H9 (cell line): Measurements from ENCODE around the gene SLC26A9. TPM values are rescaled to one million over a fixed set of nuclear protein-coding genes. Genes with fewer than 3 reads are reported as not detected.

Experiments used
- DNase-seq: peaks from one replicate; pipeline ENCODE4 v3.0.0-alpha.2; 2017
- H2AFZ ChIP-seq: one replicate; pipeline ENCODE4 v1.6.1; 2013; ENCODE audit warnings: mild to moderate bottlenecking, low read length, control low read depth, moderate library complexity
- H2AK5ac ChIP-seq: 2 replicates; pipeline ENCODE4 v1.6.1; 2013; ENCODE audit warnings: low read length, control low read depth, mixed read lengths; ENCODE audit not compliant: insufficient read length
- H2BK120ac ChIP-seq: one replicate; pipeline ENCODE4 v1.6.1; 2013; ENCODE audit warnings: low read depth, mild to moderate bottlenecking, low read length, control low read depth, inconsistent platforms; ENCODE audit not compliant: poor library complexity, severe bottlenecking
- H2BK12ac ChIP-seq: 2 replicates; pipeline ENCODE4 v1.6.1; 2013; ENCODE audit warnings: low read length, control low read depth, mixed read lengths, low read depth; ENCODE audit not compliant: insufficient read length
- H2BK15ac ChIP-seq: 2 replicates; pipeline ENCODE4 v1.6.1; 2013; ENCODE audit warnings: low read depth, low read length, control low read depth
- H2BK20ac ChIP-seq: one replicate; pipeline ENCODE4 v1.6.1; 2013; ENCODE audit warnings: low read depth, mild to moderate bottlenecking, low read length, control low read depth, inconsistent platforms; ENCODE audit not compliant: poor library complexity, severe bottlenecking
- H2BK5ac ChIP-seq: 2 replicates; pipeline ENCODE4 v1.6.1; 2013; ENCODE audit warnings: low read length, control low read depth, mixed read lengths; ENCODE audit not compliant: insufficient read length
- H3K14ac ChIP-seq: 2 replicates; pipeline ENCODE4 v1.6.1; 2013; ENCODE audit warnings: low read length, control low read depth; ENCODE audit not compliant: insufficient read depth
- H3K18ac ChIP-seq: 2 replicates; pipeline ENCODE4 v1.6.1; 2013; ENCODE audit warnings: low read depth, mild to moderate bottlenecking, mixed read lengths, low read length, control low read depth; ENCODE audit not compliant: insufficient read length
- H3K23ac ChIP-seq: 2 replicates; pipeline ENCODE4 v1.6.1; 2013; ENCODE audit warnings: low read length, control low read depth, mixed read lengths, low read depth; ENCODE audit not compliant: insufficient read length
- H3K23me2 ChIP-seq: 2 replicates; pipeline ENCODE4 v1.6.1; 2013; ENCODE audit warnings: low read depth, mild to moderate bottlenecking, mixed read lengths, low read length, control low read depth; ENCODE audit not compliant: insufficient read length, poor library complexity, severe bottlenecking
- H3K27ac ChIP-seq: 2 replicates; pipeline ENCODE4 v1.5.1; 2013; ENCODE audit warnings: low read length, control low read depth, mixed read lengths, low read depth; ENCODE audit not compliant: insufficient read length
- H3K27me3 ChIP-seq: 2 replicates; pipeline ENCODE4 v1.6.1; 2013; ENCODE audit warnings: low read length, control low read depth, inconsistent platforms; ENCODE audit not compliant: insufficient read depth
- H3K4ac ChIP-seq: 2 replicates; pipeline ENCODE4 v1.6.1; 2013; ENCODE audit warnings: low read depth, mild to moderate bottlenecking, control low read depth, inconsistent platforms, low read length, moderate library complexity
- H3K4me1 ChIP-seq: 2 replicates; pipeline ENCODE4 v1.6.1; 2013; ENCODE audit warnings: low read length, control low read depth, inconsistent platforms; ENCODE audit not compliant: insufficient read depth
- H3K4me2 ChIP-seq: 2 replicates; pipeline ENCODE4 v1.6.1; 2013; ENCODE audit warnings: low read length, control low read depth, mixed read lengths; ENCODE audit not compliant: insufficient read length, insufficient read depth
- H3K56ac ChIP-seq: 2 replicates; pipeline ENCODE4 v1.6.1; 2013; ENCODE audit warnings: low read depth, mild to moderate bottlenecking, mixed read lengths, low read length, control low read depth; ENCODE audit not compliant: insufficient read length
- H3K79me1 ChIP-seq: 2 replicates; pipeline ENCODE4 v1.6.1; 2013; ENCODE audit warnings: low read depth, mild to moderate bottlenecking, moderate library complexity, low read length, control low read depth, inconsistent platforms; ENCODE audit not compliant: insufficient read depth, poor library complexity, severe bottlenecking
- H3K79me2 ChIP-seq: 2 replicates; pipeline ENCODE4 v1.6.1; 2013; ENCODE audit warnings: low read length, control low read depth, inconsistent platforms; ENCODE audit not compliant: insufficient read depth
- H3K9ac ChIP-seq: 2 replicates; pipeline ENCODE4 v1.6.1; 2013; ENCODE audit warnings: low read length, control low read depth, mixed read lengths; ENCODE audit not compliant: insufficient read length; ENCODE audit errors: extremely low read depth
- H3K9me3 ChIP-seq: one replicate; pipeline ENCODE4 v1.6.1; 2013; ENCODE audit warnings: low read depth, low read length, inconsistent platforms; ENCODE audit not compliant: control insufficient read depth
- H3T11ph ChIP-seq: one replicate; pipeline ENCODE4 v1.6.1; 2013; ENCODE audit warnings: mild to moderate bottlenecking, low read length, control low read depth, inconsistent platforms
- H4K20me1 ChIP-seq: one replicate; pipeline ENCODE4 v1.6.1; 2013; ENCODE audit not compliant: control insufficient read depth, insufficient read length, insufficient read depth
- H4K5ac ChIP-seq: 2 replicates; pipeline ENCODE4 v1.6.1; 2013; ENCODE audit warnings: low read depth, mild to moderate bottlenecking, mixed read lengths, low read length, control low read depth; ENCODE audit not compliant: insufficient read length
- H4K8ac ChIP-seq: replicated peaks from 2 replicates; pipeline ENCODE4 v1.6.1; 2013; ENCODE audit warnings: low read length, control low read depth, mixed read lengths, low read depth; ENCODE audit not compliant: insufficient read length
- H4K91ac ChIP-seq: 2 replicates; pipeline ENCODE4 v1.6.1; 2013; ENCODE audit warnings: low read depth, mild to moderate bottlenecking, moderate library complexity, mixed read lengths, low read length, control low read depth; ENCODE audit not compliant: insufficient read length
- H3K27ac Mint-ChIP-seq, 3 experiments: 2 replicates in 2 of 3; 3 replicates in 1 of 3; pipeline ENCODE4 v1.8.0; 2020 to 2021; ENCODE audit warnings: mixed read lengths in 3 of 3, mild to moderate bottlenecking in 1 of 3, moderate library complexity in 1 of 3
- H3K27me3 Mint-ChIP-seq: 2 replicates; pipeline ENCODE4 v1.8.0; 2021; ENCODE audit warnings: low read depth, mild to moderate bottlenecking, moderate library complexity, mixed read lengths
- H3K36me3 Mint-ChIP-seq, 3 experiments: 2 replicates in 2 of 3; 3 replicates in 1 of 3; pipeline ENCODE4 v1.8.0; 2020 to 2021; ENCODE audit warnings: low read depth in 3 of 3, mixed read lengths in 3 of 3; ENCODE audit not compliant: insufficient read depth in 1 of 3
- H3K4me1 Mint-ChIP-seq, 2 experiments: 2 replicates each; pipeline ENCODE4 v1.8.0; 2020; ENCODE audit warnings: mixed read lengths in 2 of 2
- H3K4me3 Mint-ChIP-seq, 2 experiments: 2 replicates in 1 of 2; 3 replicates in 1 of 2; pipeline ENCODE4 v1.8.0; 2020 to 2021; ENCODE audit warnings: mild to moderate bottlenecking in 2 of 2, mixed read lengths in 2 of 2, moderate library complexity in 1 of 2
- H3K9me3 Mint-ChIP-seq, 2 experiments: 2 replicates in 1 of 2; 3 replicates in 1 of 2; pipeline ENCODE4 v1.8.0; 2020; ENCODE audit warnings: mild to moderate bottlenecking in 2 of 2, mixed read lengths in 2 of 2, moderate library complexity in 1 of 2
- WGBS: extraction: QIAGEN DNeasy Blood & Tissue Kit; methylation state at CpG from one replicate; pipeline ENCODE4 v1.1.7; 2013; ENCODE audit warnings: missing lambda C conversion rate, low lambda C conversion rate, mixed read lengths; ENCODE audit not compliant: insufficient read length; ENCODE audit errors: extremely low coverage; 5-methylcytosine and 5-hydroxymethylcytosine counted together
- total RNA-seq: library from RNA; stranded (reverse); gene quantifications from 2 replicates; pipeline ENCODE4 v1.2.1, GENCODE V29; 2021
- TF ChIP-seq, protein P1 (sequence below): fragments of 200-600 bp; sonication (generic); conservative IDR thresholded peaks from 3 replicates; pipeline ENCODE4 v1.8.0; 2021; ENCODE audit warnings: antibody characterized with exemption, mild to moderate bottlenecking

Gene SLC26A9
- total RNA-seq, 1 experiment from 2014 or later, result not detected

- Mint-ChIP-seq H3K36me3 (peaks cover 0 to 1% (median 0%) of the 10 kb centered on the region in 3 experiments; a peak in 3 of 7 replicates), H3K27ac (no peak overlapping the region), H3K4me1 (peaks cover 0 to 8% of the 10 kb centered on the region in 2 experiments; a peak in 2 of 4 replicates), H3K27me3 (peaks cover 2% of the 10 kb centered on the region; the same call in 1 of the 2 replicates), H3K4me3 (no peak overlapping the region), H3K9me3 (peaks cover 4 to 16% of the 10 kb centered on the region in 2 experiments; a peak in 3 of 5 replicates)
- Histone ChIP-seq H3K27ac (no peak overlapping the region), H3K23ac (no peak overlapping the region), H2BK5ac (no peak overlapping the region), H2AFZ (no peak overlapping the region), H4K91ac (no peak overlapping the region), H4K5ac (no peak overlapping the region), H4K8ac (no peak overlapping the region), H3K56ac (no peak overlapping the region), H3K79me2 (no peaks in the 10 kb centered on the region), H2BK15ac (no peak overlapping the region), H2BK20ac (no peak overlapping the region), H2BK120ac (no peak overlapping the region), H3K4me1 (no peaks in the 10 kb centered on the region), H2BK12ac (no peak overlapping the region), H3K4ac (no peak overlapping the region), H3K9ac (no peak overlapping the region), H2AK5ac (no peak overlapping the region), H3K79me1 (no peaks in the 10 kb centered on the region), H4K20me1 (peaks cover 3% of the 10 kb centered on the region), H3K9me3 (no peaks in the 10 kb centered on the region), H3K23me2 (no peaks in the 10 kb centered on the region), H3K4me2 (no peak overlapping the region), H3K27me3 (no peaks in the 10 kb centered on the region), H3K18ac (no peak overlapping the region), H3K14ac (0 out of 2 replicates have a peak overlapping the region, but pooled peaks have one; percentile 26), H3T11ph (no peak overlapping the region)
- DNase-seq, result peak; percentile 50
- TF ChIP-seq, protein P1, sequence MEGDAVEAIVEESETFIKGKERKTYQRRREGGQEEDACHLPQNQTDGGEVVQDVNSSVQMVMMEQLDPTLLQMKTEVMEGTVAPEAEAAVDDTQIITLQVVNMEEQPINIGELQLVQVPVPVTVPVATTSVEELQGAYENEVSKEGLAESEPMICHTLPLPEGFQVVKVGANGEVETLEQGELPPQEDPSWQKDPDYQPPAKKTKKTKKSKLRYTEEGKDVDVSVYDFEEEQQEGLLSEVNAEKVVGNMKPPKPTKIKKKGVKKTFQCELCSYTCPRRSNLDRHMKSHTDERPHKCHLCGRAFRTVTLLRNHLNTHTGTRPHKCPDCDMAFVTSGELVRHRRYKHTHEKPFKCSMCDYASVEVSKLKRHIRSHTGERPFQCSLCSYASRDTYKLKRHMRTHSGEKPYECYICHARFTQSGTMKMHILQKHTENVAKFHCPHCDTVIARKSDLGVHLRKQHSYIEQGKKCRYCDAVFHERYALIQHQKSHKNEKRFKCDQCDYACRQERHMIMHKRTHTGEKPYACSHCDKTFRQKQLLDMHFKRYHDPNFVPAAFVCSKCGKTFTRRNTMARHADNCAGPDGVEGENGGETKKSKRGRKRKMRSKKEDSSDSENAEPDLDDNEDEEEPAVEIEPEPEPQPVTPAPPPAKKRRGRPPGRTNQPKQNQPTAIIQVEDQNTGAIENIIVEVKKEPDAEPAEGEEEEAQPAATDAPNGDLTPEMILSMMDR, result no peak
- no CpG with 5 or more reads among the region's 8 CpGs for WGBS
Observed at GRCh38 chr1:205976708-205977401, 33.6 kb upstream of the SLC26A9 start.
